Non-pigmented ciliary epithelial cell (primary cell): ENCODE results near the gene CHPF2.

Experiments used
- DNase-seq: peaks from one replicate; pipeline ENCODE4 v3.0.0-alpha.2; 2010; ENCODE audit warnings: low read depth

The CHPF2 gene

GRCh38 chr7:151235091-151235787, 3.0 kb downstream of the CHPF2 start:
- DNase-seq: no peak

GRCh38 chr7:151236406-151236805, 4.1 kb downstream of the CHPF2 start:
- DNase-seq: no peak

GRCh38 chr7:151237244-151238189, 5.2 kb downstream of the CHPF2 start:
- DNase-seq: no peak

- DNase-seq: no peak
Measured at GRCh38 chr7:151238190-151238810, 6.0 kb downstream of the CHPF2 start.

- DNase-seq: no peak
Measured at GRCh38 chr7:151238924-151239836, 6.9 kb downstream of the CHPF2 start.

- no peak for DNase-seq
Measured at GRCh38 chr7:151239837-151240459, 7.7 kb downstream of the CHPF2 start.

- no peak for DNase-seq
Measured at GRCh38 chr7:151240536-151240935, 8.3 kb downstream of the CHPF2 start.

- no peak for DNase-seq
Measured at GRCh38 chr7:151240942-151241754, 8.9 kb downstream of the CHPF2 start.

GRCh38 chr7:151241755-151242096, 9.4 kb downstream of the CHPF2 start:
- DNase-seq: no peak

GRCh38 chr7:151242159-151243044, 10.1 kb downstream of the CHPF2 start:
- DNase-seq: no peak

- no peak for DNase-seq
Measured at GRCh38 chr7:151243045-151243349, 10.7 kb downstream of the CHPF2 start.

- DNase-seq: no peak
Measured at GRCh38 chr7:151243408-151244195, 11.3 kb downstream of the CHPF2 start.

GRCh38 chr7:151244196-151244840, 12.0 kb downstream of the CHPF2 start:
- no peak for DNase-seq

- DNase-seq: no peak
Measured at GRCh38 chr7:151244841-151245346, 12.6 kb downstream of the CHPF2 start.

- no peak for DNase-seq
Measured at GRCh38 chr7:151245360-151246101, 13.2 kb downstream of the CHPF2 start.

- DNase-seq: no peak
Measured at GRCh38 chr7:151246102-151246850, 14.0 kb downstream of the CHPF2 start.
